ENCODE data around the gene EHMT2.
"Not testable (repeated sequence)": the region's sequence is repeated elsewhere in the genome, so short reads cannot be mapped to it uniquely, and the experiment has no call there.

The EHMT2 gene

GRCh38 chr6:31897612-31898382 lies at the start of gene EHMT2:
EHMT2 (minus strand) TSS chr6:31897698; CDS start chr6:31897677, 21 bp downstream.
- DNase-seq = peak; percentile 84

GRCh38 chr6:31947070-31947675 lies 49.7 kb upstream of the EHMT2 start:
- no peak for DNase-seq

GRCh38 chr6:31946370-31946885 lies 48.9 kb upstream of the EHMT2 start:
- no peak for DNase-seq

- DNase-seq = peak; percentile 95
Measured at GRCh38 chr6:31945507-31946369, 48.2 kb upstream of the EHMT2 start, which contains the start of gene CFB. CFB (plus strand) TSS chr6:31946095; CDS start chr6:31946222, 127 bp downstream.

GRCh38 chr6:31945154-31945506 lies 47.6 kb upstream of the EHMT2 start:
- DNase-seq = no peak

GRCh38 chr6:31943742-31944141 lies 46.2 kb upstream of the EHMT2 start:
- DNase-seq = no peak

- DNase-seq = peak; percentile 54
Measured at GRCh38 chr6:31940256-31940664, 42.8 kb upstream of the EHMT2 start.

GRCh38 chr6:31935823-31936222 lies 38.3 kb upstream of the EHMT2 start:
- no peak for DNase-seq

GRCh38 chr6:31935021-31935420 lies 37.5 kb upstream of the EHMT2 start:
- DNase-seq = no peak

GRCh38 chr6:31933537-31933936 lies 36.0 kb upstream of the EHMT2 start:
- no peak for DNase-seq

- DNase-seq = not testable (repeated sequence)
Measured at GRCh38 chr6:31932137-31932536, 34.6 kb upstream of the EHMT2 start.

GRCh38 chr6:31930962-31931361 lies 33.5 kb upstream of the EHMT2 start:
- no peak for DNase-seq

- DNase-seq = no peak
Measured at GRCh38 chr6:31928672-31928939, 31.1 kb upstream of the EHMT2 start.

GRCh38 chr6:31927863-31928671 lies 30.6 kb upstream of the EHMT2 start:
- DNase-seq = no peak

- no peak for DNase-seq
Measured at GRCh38 chr6:31927242-31927862, 29.9 kb upstream of the EHMT2 start, which contains the start of gene C2. C2 (plus strand) TSS chr6:31927717; CDS start chr6:31927753, 36 bp downstream.

- DNase-seq = no peak
Measured at GRCh38 chr6:31922942-31923341, 25.4 kb upstream of the EHMT2 start.

- DNase-seq = no peak
Measured at GRCh38 chr6:31920811-31921210, 23.3 kb upstream of the EHMT2 start.

GRCh38 chr6:31919624-31920303 lies 22.3 kb upstream of the EHMT2 start:
- DNase-seq = no peak

- DNase-seq = no peak
Measured at GRCh38 chr6:31918069-31918720, 20.7 kb upstream of the EHMT2 start.

- no peak for DNase-seq
Measured at GRCh38 chr6:31915756-31916155, 18.3 kb upstream of the EHMT2 start.

GRCh38 chr6:31915351-31915750 lies 17.9 kb upstream of the EHMT2 start:
- no peak for DNase-seq

All from EL (cell line).